ENCODE data around the gene KLF11. TPM values are rescaled to one million over a fixed set of nuclear protein-coding genes. Genes with fewer than 3 reads are reported as not detected.

The KLF11 gene
- total and polyA plus RNA-seq, 9 donors = 21.6 to 45.3 (median 31.4) TPM

DNA sequence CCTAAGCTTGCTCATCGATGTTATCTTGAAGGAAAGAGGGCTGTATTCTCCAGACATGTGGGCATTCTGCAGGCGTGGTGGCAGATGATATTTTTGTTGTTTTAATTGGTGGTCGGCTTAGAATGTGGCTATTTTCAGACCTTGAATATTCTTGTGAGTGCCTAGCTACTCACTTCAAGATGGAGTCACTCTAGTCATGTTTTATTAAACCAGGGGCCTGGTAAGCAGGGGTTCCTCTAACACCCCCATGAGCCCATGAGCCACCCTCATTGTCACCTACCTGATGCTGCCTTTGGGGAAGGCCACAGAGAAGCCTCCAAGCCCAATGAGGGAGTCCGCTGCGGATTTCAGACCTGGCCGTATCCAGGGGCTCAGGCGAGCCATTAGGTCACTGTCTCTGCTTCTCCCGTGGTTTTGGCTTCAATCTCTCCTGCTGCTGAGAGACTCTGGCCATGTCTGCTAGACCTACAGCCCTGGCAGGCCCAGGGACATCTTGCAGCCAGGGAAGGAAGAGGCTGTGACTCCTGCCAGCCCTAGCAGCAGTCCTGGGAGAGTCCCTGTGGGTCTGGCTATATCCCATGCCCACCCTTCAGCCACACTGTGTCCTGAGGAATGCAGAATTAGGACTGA lies 16.3 kb upstream of the KLF11 start:
- intact Hi-C loops (cut with DNase I) = no loop called here
- 71 to 77% (median 75%) methylated on average over 8 of the region's 8 CpGs for WGBS, 3 donors

GRCh38 chr2:10027660-10028330 lies 15.6 kb upstream of the KLF11 start:
- intact Hi-C loops (cut with DNase I) = no loop called here
- TF ChIP-seq CTCF (IDR thresholded peaks at IDR 0.05) (no peak), POLR2A (IDR thresholded peaks at IDR 0.05) (no peak), EP300 (IDR thresholded peaks at IDR 0.05) (no peak)
- no peak for DNase-seq
- Histone ChIP-seq H3K4me1 (ENCODE audit: insufficient read depth) (no peaks in the 10 kb centered on the region), H3K9me3 (no peaks in the 10 kb centered on the region), H3K4me3 (no peak overlapping the region), H3K27me3 (no peaks in the 10 kb centered on the region), H3K36me3 (no peaks in the 10 kb centered on the region), H3K27ac (no peak overlapping the region)
- 90 to 93% (median 92%) methylated on average over 14 to 16 of the region's 16 CpGs for WGBS, 3 donors

More for the DNA sequence above, 16.3 kb upstream of the KLF11 start:
- Histone ChIP-seq H3K4me3 (no peak overlapping the region), H3K4me1 (ENCODE audit: insufficient read depth) (no peaks in the 10 kb centered on the region), H3K27me3 (no peaks in the 10 kb centered on the region), H3K36me3 (no peaks in the 10 kb centered on the region), H3K27ac (no peak overlapping the region), H3K9me3 (no peaks in the 10 kb centered on the region)
- no peak for TF ChIP-seq POLR2A (IDR thresholded peaks at IDR 0.05)
- TF ChIP-seq CTCF (IDR thresholded peaks at IDR 0.05) = no peak
- TF ChIP-seq EP300 (IDR thresholded peaks at IDR 0.05) = no peak
- no peak for DNase-seq

DNA sequence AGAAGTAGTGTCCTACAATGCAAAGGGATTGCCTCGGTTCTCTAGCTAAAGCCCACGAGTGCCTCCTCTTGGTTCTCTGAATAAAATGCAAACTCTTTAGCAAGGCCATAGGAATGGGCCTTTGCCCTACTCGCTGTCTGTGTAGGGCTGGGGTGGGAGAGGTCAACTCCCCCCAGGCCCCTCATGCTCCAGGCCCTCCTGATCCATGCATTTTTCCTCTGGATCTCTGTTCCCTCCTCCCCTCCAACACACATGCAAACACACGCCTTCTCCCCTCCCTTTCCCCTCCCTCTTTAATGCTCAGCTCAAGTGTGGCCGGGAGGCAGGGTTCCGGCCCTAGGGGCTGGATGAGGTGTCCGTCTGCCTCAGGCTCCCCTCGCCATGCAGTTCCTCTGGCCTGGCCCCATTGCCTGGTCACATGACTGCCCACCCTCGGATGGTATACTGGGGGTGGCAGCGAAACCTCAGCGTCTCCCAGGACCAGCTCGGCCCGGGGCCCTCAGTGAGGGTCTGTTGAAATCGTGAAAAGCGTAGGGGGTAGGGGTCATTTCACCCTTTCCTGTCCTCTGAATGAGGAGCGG lies 14.9 kb upstream of the KLF11 start:
- Histone ChIP-seq H3K27me3 (no peaks in the 10 kb centered on the region), H3K36me3 (no peaks in the 10 kb centered on the region), H3K4me1 (ENCODE audit: insufficient read depth) (no peaks in the 10 kb centered on the region), H3K27ac (no peak overlapping the region), H3K9me3 (no peaks in the 10 kb centered on the region), H3K4me3 (no peak overlapping the region)
- TF ChIP-seq CTCF (IDR thresholded peaks at IDR 0.05) (no peak), POLR2A (IDR thresholded peaks at IDR 0.05) (no peak), EP300 (IDR thresholded peaks at IDR 0.05) (no peak)
- 86 to 90% (median 90%) methylated on average over 16 of the region's 16 CpGs for WGBS, 3 donors
- DNase-seq = no peak
- intact Hi-C loops (cut with DNase I) = no loop called here

- H3K4me3 ChIP-seq = no peak overlapping the region
- WGBS, 3 donors = 61 to 67% (median 62%) methylated on average over 26 of the region's 26 CpGs
- intact Hi-C loops (cut with DNase I) = no loop called here
Measured at GRCh38 chr2:10028988-10029874, 14.1 kb upstream of the KLF11 start.

More at GRCh38 chr2:10028988-10029874, 14.1 kb upstream of the KLF11 start:
- Histone ChIP-seq H3K36me3 (no peaks in the 10 kb centered on the region), H3K4me1 (ENCODE audit: insufficient read depth) (no peaks in the 10 kb centered on the region), H3K27ac (no peak overlapping the region), H3K9me3 (no peaks in the 10 kb centered on the region), H3K27me3 (no peaks in the 10 kb centered on the region)
- TF ChIP-seq CTCF (IDR thresholded peaks at IDR 0.05) (no peak), EP300 (IDR thresholded peaks at IDR 0.05) (no peak), POLR2A (IDR thresholded peaks at IDR 0.05) (no peak)
- DNase-seq = no peak

All from ovary (tissue), 9 donors.